NCI-H69 (cell line): Measurements from ENCODE around the gene TBX3.

Experiments
- DNase-seq: peaks from one replicate; lab custom pipeline; 2025; lab: John Stamatoyannopoulos, UW

Gene TBX3

DNA sequence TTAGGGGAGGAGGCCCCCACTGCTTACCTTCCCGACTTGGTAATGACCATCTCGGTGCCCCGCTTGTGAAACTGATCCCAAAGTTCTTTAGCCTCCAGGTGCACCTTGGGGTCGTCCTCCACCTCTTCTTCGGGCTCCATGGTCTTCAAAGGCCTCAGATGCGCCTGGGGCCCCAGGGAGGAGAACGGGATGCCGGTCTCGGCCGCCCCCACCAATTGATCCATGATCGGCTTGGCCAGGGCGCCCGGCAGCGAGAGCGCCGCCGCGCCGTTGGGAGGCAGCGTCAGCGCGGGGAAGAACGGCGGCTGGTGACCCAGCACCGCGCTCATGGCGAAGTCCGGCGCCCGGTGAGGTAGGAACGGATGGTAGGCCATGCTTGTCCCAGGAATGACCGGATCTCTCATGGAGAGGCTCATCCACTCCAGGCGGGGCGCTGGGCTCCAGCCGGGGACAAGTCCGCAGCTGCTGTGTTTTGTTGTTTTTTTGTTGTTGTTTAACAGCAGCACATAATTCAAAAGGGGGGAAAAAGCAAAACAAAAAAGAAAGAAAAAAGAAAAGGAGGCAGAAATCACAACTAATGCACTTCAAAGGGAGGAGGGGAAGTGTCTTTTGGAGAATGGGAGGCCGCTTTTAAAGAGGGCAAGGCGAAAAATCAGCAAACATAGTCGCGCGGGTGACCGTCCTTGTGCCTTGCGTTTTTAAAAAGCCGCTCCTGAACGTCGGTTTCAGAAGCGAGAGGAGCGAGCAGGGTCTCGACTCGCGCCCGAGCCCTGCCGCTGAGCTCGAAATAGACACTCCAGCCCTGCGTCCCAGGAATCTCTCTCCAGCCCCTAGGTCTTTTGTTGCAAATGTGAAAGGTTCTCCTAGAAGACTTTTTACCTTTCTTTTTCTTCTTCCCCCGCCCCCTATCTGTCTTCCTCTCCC is 928 bp downstream of the TBX3 start:
- peak; percentile 70 for DNase-seq

GRCh38 chr12:114682106-114682784 is 1.7 kb downstream of the TBX3 start:
- DNase-seq = peak; percentile 52

- peak; percentile 10 for DNase-seq
Observed at GRCh38 chr12:114681116-114681871, 2.7 kb downstream of the TBX3 start.

- no peak for DNase-seq
Observed at GRCh38 chr12:114680604-114681069, 3.3 kb downstream of the TBX3 start.

GRCh38 chr12:114679942-114680341 is 4.0 kb downstream of the TBX3 start:
- DNase-seq = no peak

GRCh38 chr12:114679452-114679875 is 4.5 kb downstream of the TBX3 start:
- no peak for DNase-seq

- no peak for DNase-seq
Observed at GRCh38 chr12:114678718-114679117, 5.3 kb downstream of the TBX3 start.

DNA sequence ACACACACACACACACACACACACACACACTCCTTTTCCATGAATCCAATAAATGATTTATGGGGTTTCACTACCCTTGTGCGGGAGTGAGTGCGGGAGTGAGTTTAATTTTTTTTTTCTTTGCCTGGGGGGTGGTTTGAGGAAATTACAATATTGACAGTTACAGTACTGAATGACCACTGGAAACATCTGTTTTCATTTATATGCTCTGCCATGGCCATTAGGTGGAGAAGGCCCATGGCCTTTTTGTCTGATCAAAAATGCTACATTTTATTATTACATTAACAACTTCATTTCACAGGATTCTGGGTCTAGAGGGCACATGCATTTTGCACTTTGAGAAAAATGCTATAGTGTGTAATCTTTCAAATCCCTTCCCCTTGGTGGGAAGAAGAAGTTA is 5.9 kb downstream of the TBX3 start:
- no peak for DNase-seq

GRCh38 chr12:114676142-114676741 is 7.7 kb downstream of the TBX3 start:
- DNase-seq = no peak

- DNase-seq = no peak
Observed at GRCh38 chr12:114674251-114675047, 9.5 kb downstream of the TBX3 start.

- no peak for DNase-seq
Observed at GRCh38 chr12:114673901-114674250, 10.1 kb downstream of the TBX3 start.

DNA sequence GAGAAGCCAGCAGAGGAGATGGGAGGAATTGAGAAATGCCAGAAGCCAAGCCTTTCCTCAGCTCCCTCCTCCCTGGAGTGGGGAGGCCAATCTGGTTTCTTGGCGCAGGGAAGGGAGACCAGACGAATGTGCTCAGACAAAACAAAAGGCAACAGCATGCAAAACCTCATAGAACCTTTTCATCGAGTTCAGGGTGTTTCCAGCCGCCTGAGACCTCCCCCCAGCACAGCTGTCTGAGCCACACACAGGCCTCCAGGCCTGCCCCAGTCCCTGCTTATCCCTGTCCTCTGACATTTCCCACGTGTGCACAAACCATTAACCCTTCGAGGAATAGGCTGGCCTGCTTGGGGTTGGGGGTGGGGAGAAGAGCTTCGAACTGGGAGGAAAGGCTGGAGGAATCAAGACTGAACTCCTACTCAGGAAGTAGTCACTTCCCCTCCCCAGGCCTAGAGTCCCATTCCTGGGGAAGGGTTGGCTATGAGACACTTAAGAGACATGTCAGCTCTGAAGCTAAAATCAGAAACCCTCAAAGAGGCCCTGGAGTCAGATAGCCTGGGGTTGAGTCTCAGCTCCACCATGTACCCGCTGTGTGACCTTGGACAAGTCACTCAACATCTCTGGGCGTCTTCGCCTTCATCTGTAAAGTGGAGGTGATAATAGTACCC is 10.7 kb downstream of the TBX3 start:
- DNase-seq = no peak

DNA sequence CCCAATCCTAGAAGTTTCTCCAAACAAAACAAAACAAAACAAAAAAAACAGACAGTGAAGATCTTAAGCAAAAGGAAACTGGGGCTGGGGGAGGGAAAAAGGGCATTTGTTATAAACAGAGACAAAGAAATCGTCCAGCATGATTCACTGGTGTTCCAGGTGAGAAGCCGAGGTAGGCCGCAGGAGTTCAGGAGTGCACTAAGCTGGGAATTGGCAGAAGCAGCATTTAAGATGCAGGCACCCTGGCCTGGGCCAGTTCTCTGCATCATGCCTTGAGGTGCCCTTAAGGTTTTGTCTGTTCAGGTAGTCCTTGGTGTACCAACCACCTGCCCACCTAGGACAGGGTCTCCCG is 11.2 kb downstream of the TBX3 start:
- no peak for DNase-seq

DNA sequence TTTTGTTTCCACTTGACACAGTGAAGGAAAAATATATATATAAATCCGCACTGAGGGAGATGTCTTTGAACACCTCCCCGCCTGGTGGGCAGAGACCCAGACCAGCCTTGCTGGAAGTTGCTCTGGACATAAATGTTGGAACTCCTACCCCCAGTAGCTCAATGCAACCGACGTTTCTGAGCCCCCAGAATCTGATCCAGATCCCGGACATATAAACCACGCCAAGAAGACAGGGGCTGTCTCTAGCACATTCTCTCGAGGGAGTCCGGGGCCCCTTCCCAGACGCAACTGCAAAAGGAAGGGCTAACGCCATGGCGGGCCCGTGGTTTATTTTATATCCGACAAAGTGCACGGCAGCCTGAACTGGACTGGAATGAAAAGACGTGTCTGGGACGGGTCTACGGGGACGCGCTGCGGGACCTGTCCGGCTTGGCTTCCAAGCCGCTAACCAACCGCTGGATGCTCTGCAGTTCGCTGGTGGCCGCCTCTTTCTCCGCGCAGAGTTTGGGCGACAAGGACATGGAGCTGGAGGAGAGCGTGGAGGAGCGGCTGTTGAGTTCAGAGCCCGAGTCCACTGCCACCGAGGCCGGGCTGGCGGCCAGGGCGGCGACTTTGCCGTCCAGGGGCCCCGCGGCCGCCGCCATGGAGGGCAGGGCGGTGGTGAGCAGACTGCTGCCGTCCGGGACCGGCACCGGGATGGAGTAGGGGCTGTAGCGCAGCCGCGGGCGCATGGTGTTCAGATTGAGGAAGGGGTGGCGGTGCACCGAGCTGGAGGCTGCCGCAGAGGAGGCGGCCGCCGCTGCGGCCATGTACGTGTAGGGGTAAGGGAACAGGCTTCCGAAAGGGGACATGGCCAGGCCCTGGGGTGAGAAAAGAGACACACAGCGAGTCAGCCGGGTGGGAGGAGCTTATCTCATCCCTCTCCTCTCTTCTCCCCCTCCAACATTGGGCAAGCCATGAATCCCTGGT is 12.2 kb downstream of the TBX3 start:
- no peak for DNase-seq

- no peak for DNase-seq
Observed at GRCh38 chr12:114671066-114671442, 12.9 kb downstream of the TBX3 start.

GRCh38 chr12:114670291-114670980 is 13.5 kb downstream of the TBX3 start:
- DNase-seq = no peak

DNA sequence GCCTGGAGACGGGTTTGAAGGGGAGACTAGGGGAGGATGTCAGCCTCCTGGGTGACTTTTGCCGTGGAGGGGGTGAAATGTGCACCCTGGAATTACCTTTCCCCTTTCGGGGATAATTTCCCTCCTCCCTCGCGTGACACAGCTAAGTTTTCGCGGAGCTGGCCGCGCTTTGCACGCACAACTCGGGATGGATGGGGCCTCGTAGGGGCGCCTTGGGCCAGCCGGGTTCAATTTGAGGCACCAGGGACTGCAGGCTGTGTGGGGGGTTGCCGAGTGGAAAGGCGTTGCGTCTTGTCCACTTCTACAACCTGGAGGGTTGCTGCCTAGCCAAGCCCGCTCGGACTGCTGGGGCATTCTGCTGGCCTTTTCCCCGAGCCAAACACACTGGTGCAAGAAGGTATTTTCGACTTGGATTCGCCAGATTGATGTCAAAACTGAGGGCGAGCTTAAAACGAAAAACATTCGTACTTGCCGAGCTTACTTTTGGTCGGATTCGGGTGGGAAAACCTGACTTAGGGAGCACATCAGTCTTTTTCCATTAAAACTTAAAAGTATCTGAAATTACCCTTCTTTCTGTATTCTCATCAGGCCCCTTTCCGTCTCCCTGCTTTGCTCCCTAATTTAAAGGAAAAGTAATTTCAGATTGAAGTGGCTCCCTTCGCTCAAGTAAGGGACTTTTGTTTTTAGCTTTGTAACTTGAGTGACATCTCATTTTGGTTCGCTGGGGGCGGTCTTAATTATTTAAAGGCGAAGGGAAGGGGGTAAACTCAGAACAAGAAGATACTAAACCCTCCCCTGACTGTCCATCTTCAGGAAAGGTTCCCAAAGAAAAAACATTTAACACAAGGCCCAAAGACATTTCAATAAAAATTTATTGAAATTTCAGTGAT is 14.3 kb downstream of the TBX3 start:
- DNase-seq = no peak

DNA sequence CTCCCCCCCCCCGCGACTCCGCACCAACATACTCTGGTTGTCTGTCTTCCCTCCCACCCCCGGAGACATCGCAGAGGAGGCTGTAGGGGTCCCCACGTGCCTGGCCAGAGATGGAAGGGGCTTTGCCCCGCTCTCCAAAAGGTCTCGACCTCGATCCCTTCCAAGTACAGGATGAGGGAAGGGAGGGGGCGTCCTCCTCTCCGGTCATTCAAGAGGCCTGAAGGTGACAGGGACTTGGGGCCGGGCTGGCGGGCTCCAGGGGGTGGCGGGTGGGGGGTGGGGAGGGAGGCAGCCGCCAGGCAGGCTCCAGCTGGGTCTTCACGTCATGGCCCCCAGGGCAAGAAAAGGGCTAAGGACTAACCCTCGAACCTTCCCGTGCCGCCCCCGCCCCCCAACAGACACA is 15.1 kb downstream of the TBX3 start:
- DNase-seq = no peak
